Right atrium auricular region (tissue), 2 donors: ENCODE data around the gene STK32B. TPM values are rescaled to one million over a fixed set of nuclear protein-coding genes. Genes with fewer than 3 reads are reported as not detected.

Source experiments
- DNase-seq: peaks from one replicate; pipeline ENCODE4 v3.0.0-alpha.2; 2019; ENCODE audit warnings: low spot score
- H3K27ac ChIP-seq, 2 donors: fragments of 200-600 bp; sonication (generic); 1 replicate in 1 of 2; 2 replicates in 1 of 2; pipeline ENCODE4 v1.5.1; 2016 to 2019
- H3K27me3 ChIP-seq, 2 donors: fragments of 200-600 bp; sonication (generic); one replicate each; pipeline versions ENCODE4 v1.5.1 to v1.6.0; 2017 to 2019
- H3K36me3 ChIP-seq: fragments of 200-600 bp; sonication (generic); one replicate; pipeline ENCODE4 v1.5.1; 2016
- H3K4me1 ChIP-seq, 2 donors: fragments of 200-600 bp; sonication (generic); one replicate each; pipeline versions ENCODE4 v1.5.1 to v1.6.0; 2017 to 2019
- H3K4me3 ChIP-seq, 2 donors: fragments of 200-600 bp; sonication (generic); 1 replicate in 1 of 2; 2 replicates in 1 of 2; pipeline ENCODE4 v1.5.1; 2017 to 2019; ENCODE audit warnings: mild to moderate bottlenecking in 1 of 2, moderate library complexity in 1 of 2
- H3K9me3 ChIP-seq, 2 donors: fragments of 200-600 bp; sonication (generic); one replicate each; pipeline ENCODE4 v1.5.1; 2019
- total RNA-seq, 2 donors: library from RNA; depleted of rRNA; stranded (reverse); fragments of >200 nt; gene quantifications; one replicate each; pipeline ENCODE4 v1.1.0, GENCODE V29; 2016
- TF ChIP-seq, protein P1 (sequence below), 2 donors: fragments of 200-600 bp; sonication (generic); IDR thresholded peaks; one replicate each; pipeline ENCODE4 v1.5.1; 2019; ENCODE audit warnings: antibody characterized with exemption in 2 of 2

Gene STK32B
- total RNA-seq, 2 donors from 2014 or later: 0.31 to 0.59 TPM

DNA sequence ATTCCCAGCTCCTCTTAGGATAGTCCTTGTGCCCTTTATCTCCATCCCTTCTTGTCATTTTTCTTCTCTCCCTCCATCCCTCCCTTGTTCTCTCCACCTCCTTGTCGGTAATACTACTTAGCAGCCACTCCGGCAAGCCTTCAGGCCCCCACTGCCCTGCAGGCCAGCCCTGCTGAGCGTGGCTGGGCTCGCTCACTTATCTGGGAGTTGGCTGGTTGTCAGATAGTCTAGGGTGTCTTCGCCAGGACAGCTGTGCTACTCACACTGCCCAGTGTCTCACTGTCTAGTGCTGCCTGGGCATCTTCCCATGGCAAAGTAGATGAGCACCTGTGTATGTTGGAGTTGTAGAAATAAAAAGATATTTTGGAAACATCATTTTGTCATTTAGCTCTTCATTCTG is 75.0 kb downstream of the STK32B start:
- Histone ChIP-seq H3K27me3 (no peaks in the 10 kb centered on the region), H3K4me1 (no peaks in the 10 kb centered on the region), H3K27ac (no peak overlapping the region), H3K36me3 (no peaks in the 10 kb centered on the region), H3K9me3 (peaks cover 0 to 2% of the 10 kb centered on the region in 2 donors), H3K4me3 (no peak overlapping the region)
- DNase-seq: no peak
- TF ChIP-seq, protein P1, sequence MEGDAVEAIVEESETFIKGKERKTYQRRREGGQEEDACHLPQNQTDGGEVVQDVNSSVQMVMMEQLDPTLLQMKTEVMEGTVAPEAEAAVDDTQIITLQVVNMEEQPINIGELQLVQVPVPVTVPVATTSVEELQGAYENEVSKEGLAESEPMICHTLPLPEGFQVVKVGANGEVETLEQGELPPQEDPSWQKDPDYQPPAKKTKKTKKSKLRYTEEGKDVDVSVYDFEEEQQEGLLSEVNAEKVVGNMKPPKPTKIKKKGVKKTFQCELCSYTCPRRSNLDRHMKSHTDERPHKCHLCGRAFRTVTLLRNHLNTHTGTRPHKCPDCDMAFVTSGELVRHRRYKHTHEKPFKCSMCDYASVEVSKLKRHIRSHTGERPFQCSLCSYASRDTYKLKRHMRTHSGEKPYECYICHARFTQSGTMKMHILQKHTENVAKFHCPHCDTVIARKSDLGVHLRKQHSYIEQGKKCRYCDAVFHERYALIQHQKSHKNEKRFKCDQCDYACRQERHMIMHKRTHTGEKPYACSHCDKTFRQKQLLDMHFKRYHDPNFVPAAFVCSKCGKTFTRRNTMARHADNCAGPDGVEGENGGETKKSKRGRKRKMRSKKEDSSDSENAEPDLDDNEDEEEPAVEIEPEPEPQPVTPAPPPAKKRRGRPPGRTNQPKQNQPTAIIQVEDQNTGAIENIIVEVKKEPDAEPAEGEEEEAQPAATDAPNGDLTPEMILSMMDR (IDR thresholded peaks at IDR 0.05): no peak

DNA sequence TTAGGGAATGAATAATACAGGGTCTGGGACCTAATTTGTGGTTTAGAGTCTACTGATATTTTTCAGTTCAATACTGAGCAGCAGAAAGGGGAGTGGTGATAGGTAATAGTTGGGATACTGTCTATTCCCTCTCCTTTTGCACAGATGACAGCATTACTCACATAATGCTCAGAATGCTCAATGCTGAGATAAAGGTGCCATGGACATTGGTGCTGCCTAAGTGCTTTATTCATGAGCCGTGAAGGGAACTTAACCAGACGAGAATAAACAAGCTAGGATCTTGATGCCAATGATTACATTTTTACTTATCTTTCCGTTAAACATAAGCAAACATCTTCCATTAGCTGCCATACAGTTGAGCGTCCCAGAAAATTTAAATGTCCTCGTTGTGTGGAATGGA is 75.6 kb downstream of the STK32B start:
- no peak for DNase-seq
- Histone ChIP-seq H3K4me3 (no peak overlapping the region), H3K27ac (no peak overlapping the region), H3K36me3 (no peaks in the 10 kb centered on the region), H3K4me1 (no peaks in the 10 kb centered on the region), H3K9me3 (peaks cover 0 to 7% of the 10 kb centered on the region in 2 donors), H3K27me3 (no peaks in the 10 kb centered on the region)
- TF ChIP-seq, protein P1 (IDR thresholded peaks at IDR 0.05): no peak

DNA sequence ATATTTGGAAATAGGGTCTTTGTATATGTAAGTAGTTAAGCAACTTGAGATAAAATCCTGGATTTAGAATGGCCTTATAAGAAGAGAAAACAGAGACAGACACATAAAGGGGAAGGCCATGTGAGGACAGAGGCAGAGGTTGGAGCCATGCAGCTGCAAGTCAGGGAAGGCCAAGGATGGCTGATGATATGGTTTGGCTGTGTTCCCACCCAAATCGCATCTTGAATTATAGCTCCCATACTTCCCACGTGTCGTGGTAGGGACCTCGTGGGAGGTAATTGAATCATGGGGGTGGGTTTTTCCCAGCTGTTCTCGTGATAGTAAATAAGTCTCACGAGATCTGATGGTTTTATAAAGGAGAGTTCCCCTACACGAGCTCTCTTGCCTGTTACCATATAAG is 76.3 kb downstream of the STK32B start:
- no peak overlapping the region for H3K27ac ChIP-seq
- H3K36me3 ChIP-seq: no peaks in the 10 kb centered on the region
- DNase-seq: no peak
- peaks cover 0 to 7% of the 10 kb centered on the region in 2 donors for H3K9me3 ChIP-seq
- H3K4me1 ChIP-seq: no peaks in the 10 kb centered on the region
- H3K4me3 ChIP-seq: no peak overlapping the region
- TF ChIP-seq, protein P1 (IDR thresholded peaks at IDR 0.05): no peak
- no peaks in the 10 kb centered on the region for H3K27me3 ChIP-seq

DNA sequence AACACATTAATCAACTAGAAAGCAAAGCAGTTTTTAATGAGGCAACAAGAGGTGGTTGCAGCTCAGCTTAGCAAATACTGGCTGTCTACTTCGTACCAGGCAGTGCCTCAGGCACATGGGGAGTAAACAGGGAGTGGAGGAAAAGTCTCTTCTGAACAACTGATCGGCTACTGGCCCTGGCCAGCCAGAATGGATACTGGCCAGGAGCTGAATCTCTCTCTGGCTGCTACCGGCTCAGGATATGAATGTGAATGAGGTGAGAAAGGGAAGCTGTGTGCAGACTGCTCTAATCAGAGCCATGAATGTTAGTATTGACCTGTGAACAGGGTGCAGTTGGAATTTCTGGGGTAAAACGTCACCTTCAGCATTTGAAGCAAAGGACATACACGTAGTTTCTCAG is 77.3 kb downstream of the STK32B start:
- H3K9me3 ChIP-seq: peaks cover 0 to 7% of the 10 kb centered on the region in 2 donors
- TF ChIP-seq, protein P1 (IDR thresholded peaks at IDR 0.05): no peak
- no peak overlapping the region for H3K4me3 ChIP-seq
- H3K4me1 ChIP-seq: no peaks in the 10 kb centered on the region
- no peak for DNase-seq
- H3K27ac ChIP-seq: no peak overlapping the region
- H3K36me3 ChIP-seq: no peaks in the 10 kb centered on the region
- no peaks in the 10 kb centered on the region for H3K27me3 ChIP-seq

DNA sequence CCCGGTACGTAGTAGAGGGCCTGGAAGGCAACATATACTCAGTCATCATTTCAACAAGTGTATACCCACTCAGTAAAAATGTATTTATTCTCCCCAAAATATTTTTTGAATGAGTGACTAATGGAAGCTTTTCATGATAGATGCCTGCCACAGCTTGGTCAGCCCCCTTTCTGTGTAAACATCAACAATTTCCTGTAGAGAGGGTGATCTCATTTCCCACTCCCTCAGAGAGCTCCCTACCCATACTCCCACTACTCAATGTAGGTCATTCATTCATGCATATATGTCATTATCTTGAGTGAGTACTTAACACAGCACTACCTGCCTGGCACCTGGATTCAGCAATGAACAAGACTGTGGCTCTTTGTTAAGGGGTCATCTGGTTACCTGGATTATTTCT is 81.9 kb downstream of the STK32B start:
- Histone ChIP-seq H3K4me3 (no peak overlapping the region), H3K27me3 (no peaks in the 10 kb centered on the region), H3K4me1 (no peaks in the 10 kb centered on the region), H3K36me3 (no peaks in the 10 kb centered on the region), H3K9me3 (peaks cover 0 to 7% of the 10 kb centered on the region in 2 donors), H3K27ac (no peak overlapping the region)
- DNase-seq: no peak
- TF ChIP-seq, protein P1 (IDR thresholded peaks at IDR 0.05): no peak

DNA sequence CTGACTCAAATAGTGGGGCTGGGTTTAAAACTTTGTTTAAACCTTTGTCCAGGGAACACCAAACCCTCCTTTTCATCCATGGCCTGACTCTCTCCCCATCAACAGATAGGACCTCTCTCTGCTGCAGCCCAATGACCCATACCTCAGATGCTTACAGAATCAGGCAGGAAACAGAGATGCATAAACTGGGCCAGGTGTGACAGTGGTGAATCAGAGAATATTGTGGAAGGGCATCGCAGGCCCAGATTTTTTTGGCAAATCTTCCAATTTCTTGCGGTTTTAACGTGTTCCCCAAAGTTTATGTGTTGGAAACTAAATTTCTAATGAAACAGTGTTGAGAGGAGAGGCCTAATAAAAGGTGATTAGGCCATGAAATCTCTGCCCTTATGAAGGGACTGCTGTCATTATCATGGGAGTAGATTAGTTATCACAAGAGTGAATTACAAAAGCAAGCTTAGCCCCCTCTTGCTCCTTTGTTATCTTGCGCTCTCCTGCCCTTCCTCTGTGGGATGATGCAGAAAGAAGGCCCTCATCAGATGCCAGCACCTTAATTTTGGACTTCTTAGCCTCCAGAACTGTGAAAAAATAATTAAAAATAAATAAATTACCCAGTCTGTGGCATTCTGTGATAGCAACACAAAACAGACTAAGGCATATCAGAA is 82.8 kb downstream of the STK32B start:
- H3K27ac ChIP-seq: no peak overlapping the region
- no peaks in the 10 kb centered on the region for H3K27me3 ChIP-seq
- H3K4me1 ChIP-seq: no peaks in the 10 kb centered on the region
- no peaks in the 10 kb centered on the region for H3K36me3 ChIP-seq
- TF ChIP-seq, protein P1 (IDR thresholded peaks at IDR 0.05): no peak
- no peak for DNase-seq
- H3K4me3 ChIP-seq: no peak overlapping the region
- H3K9me3 ChIP-seq: peaks cover 0 to 7% of the 10 kb centered on the region in 2 donors
